ENCODE data around the gene POLR2F.

Gene POLR2F

GRCh38 chr22:38017272-38017920 lies 63.9 kb downstream of the POLR2F start:
- Histone ChIP-seq H3K27ac (no peak overlapping the region), H3K4me1 (ENCODE audit: control insufficient read depth in 1 of 2, insufficient read depth in 1 of 2, low read depth in 1 of 2, low read length in 1 of 2) (peaks cover 0 to 6% of the 10 kb centered on the region in 2 experiments), H3K36me3 (no peaks in the 10 kb centered on the region), H3K9me3 (no peaks in the 10 kb centered on the region), H3K27me3 (no peaks in the 10 kb centered on the region), H3K4me3 (ENCODE audit: low read depth in 1 of 2, low read length in 1 of 2) (no peak overlapping the region)
- no peak for TF ChIP-seq CTCF (IDR thresholded peaks at IDR 0.05)

- no peaks in the 10 kb centered on the region for H3K36me3 ChIP-seq
- peaks cover 0 to 6% of the 10 kb centered on the region in 2 experiments for H3K4me1 ChIP-seq (ENCODE audit: control insufficient read depth in 1 of 2, insufficient read depth in 1 of 2, low read depth in 1 of 2, low read length in 1 of 2)
- no peak overlapping the region for H3K27ac ChIP-seq
- H3K27me3 ChIP-seq, result no peaks in the 10 kb centered on the region
- no peak for TF ChIP-seq CTCF (IDR thresholded peaks at IDR 0.05)
- H3K4me3 ChIP-seq (ENCODE audit: low read depth in 1 of 2, low read length in 1 of 2), result no peak overlapping the region
- no peaks in the 10 kb centered on the region for H3K9me3 ChIP-seq
These were observed 64.7 kb downstream of the POLR2F start for GRCh38 chr22:38017939-38018885.
